ELF-1 (cell line): ENCODE results near the gene NRG4.
A peak's percentile ranks its signal among the peaks of the same experiment; 100 is the strongest.
"Not testable (repeated sequence)": the region's sequence is repeated elsewhere in the genome, so short reads cannot be mapped to it uniquely, and the experiment has no call there.

Experiments used
- DNase-seq: peaks from one replicate; pipeline ENCODE4 v3.0.0-alpha.2; 2016; ENCODE audit warnings: low read depth, low spot score

The NRG4 gene

DNA sequence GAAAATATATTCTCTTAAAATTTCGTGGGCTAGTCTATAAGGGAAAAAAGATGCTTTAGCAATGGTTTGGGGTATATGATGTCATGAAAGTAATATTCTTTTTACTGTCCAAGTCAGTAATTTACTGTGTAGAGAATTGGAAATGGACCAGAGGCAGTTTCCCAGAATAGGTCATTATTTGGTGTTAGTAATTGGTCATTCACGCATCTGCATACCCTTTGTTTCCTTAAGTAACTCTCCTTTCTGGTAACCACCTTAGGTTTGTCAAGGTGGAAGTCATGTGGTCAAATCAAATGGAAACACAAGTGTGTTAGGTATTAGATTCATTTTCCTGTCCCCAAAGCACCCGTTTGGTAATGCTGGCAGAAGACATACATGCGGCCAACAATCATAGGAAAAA lies 84.6 kb downstream of the NRG4 start:
- no peak for DNase-seq

DNA sequence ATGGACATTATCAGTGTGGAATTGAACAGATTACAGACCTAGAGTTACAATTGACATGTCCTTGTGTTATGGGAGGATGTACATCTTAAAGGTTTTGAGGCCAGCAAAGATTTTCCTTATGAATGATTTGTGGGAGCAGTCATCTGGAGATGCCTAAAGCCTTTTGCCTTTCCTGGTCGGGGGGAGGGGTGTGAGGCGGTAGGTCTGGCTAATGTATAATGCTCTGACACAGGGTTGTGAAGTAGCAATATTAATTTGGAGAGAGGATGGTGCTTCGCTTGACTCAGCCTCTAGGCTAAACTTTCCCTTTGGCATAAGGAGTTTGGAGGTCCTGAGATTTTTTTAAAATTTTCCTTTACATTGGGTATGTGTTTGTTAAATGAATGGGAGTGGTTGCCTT lies 85.3 kb downstream of the NRG4 start:
- no peak for DNase-seq

DNA sequence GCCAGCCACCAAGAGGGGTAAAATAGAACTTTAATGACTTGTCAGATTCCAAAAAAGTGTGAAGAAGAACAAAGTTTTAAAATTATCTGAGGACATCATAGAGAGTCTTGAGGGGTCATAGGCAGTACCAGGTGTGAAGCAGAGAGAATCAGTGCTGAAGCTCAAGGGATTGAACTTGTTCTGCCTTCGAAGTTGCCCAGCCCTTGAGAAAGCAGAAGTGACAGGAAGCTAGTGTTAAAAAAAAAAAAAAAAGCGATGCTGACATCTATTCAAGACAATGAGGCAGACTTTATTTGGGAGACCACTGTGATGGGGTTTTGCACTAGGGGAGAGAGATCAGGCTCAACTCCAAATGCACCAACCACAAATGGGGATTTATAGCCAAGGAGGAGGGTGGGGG lies 86.8 kb downstream of the NRG4 start:
- no peak for DNase-seq

DNA sequence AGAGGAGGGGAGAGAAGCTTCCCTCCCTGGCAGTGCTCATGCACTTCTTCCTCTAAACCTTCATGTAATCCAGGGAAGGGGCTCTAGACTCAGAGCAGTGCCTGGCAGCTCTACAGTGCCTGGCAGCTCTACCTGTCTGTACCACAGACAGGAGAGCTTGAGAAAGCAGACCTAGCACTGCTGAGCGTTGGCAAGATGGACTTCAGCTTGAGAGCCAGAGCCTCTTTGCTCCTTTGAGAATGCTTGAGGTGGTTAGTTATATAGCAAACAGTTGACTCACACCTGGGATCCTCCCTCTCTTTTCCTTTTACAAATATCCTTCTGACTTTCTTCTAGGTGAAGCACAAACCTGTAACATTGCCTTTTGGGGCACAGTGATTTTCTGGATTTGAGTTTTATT lies 87.6 kb downstream of the NRG4 start:
- no peak for DNase-seq

DNA sequence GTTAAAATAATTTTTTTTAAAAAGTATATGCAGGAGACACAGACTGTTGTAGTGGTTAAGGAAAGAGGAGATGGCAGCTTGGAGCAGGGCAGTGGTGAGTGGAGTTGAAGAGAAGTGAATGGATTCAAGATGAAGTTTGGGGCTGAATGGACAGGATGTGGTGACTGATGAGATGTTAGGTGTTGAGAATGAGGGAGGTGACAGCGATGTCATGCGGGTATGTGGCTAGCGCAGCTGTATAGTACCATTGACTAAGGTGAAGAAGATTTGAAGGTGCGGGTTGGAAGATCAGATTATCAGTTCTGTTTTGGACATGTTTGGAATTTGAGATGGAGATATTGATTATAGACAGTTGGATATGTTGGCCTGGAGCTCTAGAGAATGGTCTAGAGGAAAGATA lies 88.5 kb downstream of the NRG4 start:
- no peak for DNase-seq

DNA sequence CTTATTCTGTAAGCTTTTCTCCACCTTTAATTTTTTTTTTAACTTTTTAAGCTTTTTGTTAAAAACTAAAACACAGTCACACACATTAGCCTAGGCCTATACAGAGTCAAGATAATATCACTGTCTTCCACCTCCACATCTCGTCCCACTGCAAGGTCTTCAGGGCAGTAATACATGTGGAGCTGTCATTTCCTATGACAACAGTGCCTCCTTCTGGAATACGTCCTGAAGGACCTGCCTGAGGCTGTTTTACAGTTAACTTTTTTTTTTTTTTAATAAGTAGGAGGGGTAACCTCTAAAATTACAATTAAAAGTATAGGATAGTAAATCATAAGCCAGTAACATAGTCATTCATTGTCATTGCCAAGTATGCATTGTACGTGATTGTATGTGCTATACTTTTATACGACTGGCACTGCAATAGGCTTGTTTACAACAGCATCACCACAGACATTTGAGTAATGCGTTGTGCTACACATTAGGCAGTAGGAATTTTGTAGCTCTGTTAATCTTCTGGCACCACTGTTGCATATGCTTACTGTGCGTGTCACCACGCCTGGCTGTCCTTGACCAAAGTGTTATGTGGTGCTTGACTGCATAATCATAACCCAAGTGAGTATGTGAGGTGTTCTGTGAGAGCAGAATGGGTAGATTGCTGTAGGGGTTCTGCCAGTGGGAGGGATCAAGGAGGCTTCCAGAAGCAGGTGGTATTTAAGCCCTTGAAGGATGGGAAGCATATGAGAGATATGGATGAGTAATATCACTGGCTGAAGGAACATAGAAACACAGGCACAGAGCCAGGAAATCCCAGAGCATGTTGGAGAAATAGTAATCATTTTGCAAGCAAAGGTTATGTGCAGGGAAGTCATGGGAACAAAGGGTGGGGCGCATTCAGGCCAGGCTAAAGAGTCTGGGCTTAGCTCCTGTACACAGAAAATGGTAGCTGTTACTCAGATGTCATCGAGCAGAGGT lies 90.2 kb downstream of the NRG4 start:
- DNase-seq: peak; percentile 22

DNA sequence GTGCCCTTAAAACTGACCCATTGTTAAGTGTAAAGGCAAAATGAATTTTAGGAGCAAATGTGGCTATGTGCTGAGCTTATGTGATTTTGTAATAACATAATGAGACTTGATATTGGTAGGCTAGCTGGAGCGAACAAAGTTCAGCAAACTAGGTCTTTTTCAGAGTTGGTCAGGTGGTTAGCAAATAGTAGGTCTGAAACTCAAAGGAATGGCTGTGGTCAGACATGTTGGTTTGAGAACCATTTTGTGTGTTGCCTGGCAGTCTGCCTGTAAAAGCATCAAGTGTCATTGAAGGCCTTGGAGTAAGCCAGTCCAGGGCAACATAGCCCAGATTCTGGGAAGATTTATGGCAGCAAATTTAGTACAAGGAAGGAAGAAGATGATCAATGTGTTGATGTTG lies 92.1 kb downstream of the NRG4 start:
- no peak for DNase-seq

DNA sequence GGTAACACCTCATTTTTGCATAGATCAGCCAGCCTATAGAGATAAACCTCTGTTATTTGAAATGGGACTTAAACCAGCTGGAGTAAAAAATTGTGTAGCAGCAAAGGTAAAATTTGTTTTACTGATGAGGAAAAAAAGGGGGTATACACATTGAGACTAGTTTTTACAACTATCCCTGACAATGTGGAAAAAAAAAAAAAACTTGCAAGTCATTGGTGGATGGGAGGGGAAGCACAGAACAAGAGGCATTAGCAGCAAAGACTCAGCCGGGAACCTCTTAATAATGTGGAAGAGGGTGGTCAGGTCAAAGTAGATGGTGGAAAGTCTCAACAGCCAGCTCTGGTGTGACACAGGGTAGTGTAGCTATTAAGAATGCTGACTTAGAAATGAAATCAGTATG lies 94.1 kb downstream of the NRG4 start:
- DNase-seq: no peak

DNA sequence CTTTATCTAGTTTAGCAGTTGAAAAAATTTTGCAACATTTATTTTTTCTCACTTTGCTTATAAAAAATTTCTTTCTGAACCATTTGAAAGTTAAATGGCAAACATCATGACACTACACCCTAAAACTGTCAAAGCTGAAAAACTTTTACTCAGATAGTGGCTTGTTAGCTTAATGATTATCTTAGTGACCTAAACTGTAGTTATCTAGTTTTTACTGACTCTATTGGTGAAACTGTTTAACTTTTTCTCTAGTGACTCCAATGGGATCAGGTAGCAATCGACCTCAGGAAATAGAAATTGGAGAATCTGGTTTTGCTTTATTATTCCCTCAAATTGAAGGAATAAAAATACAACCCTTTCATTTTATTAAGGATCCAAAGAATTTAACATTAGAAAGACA lies 95.2 kb downstream of the NRG4 start:
- DNase-seq: no peak

DNA sequence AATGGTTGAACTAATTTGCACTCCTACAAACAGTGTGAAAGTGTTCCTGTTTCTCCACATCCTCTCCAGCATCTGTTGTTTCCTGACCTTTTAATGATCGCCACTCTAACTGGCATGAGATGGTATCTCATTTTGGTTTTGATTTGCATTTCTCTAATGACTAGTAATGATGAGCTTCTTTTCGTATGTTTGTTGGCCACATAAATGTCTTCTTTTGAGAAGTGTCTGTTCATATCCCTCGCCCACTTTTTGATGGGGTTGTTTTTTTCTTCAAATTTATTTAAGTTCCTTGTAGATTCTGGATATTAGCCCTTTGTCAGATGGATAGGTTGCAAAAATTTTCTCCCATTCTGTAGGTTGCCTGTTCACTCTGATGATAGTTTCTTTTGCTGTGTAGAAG lies 101.9 kb downstream of the NRG4 start:
- not testable (repeated sequence) for DNase-seq

DNA sequence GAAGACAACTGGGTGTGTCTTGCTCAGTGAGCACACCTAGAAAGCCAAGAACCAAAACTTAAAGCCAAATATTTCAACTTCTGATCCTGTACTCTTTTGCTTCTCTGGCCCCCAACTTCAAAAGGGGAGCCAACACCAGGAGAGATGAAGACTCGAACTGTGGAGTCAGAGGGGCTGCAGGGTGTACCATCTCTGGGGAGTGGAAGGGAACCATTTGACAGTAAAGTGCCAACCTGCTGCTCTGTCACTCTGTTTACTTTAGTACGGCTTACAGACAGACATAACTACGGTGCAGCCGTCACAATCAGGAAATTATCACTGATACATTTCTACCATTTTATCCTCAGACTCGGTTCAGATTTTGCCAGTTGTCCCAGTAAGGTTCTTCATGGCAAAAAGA lies 107.0 kb downstream of the NRG4 start:
- DNase-seq: no peak

DNA sequence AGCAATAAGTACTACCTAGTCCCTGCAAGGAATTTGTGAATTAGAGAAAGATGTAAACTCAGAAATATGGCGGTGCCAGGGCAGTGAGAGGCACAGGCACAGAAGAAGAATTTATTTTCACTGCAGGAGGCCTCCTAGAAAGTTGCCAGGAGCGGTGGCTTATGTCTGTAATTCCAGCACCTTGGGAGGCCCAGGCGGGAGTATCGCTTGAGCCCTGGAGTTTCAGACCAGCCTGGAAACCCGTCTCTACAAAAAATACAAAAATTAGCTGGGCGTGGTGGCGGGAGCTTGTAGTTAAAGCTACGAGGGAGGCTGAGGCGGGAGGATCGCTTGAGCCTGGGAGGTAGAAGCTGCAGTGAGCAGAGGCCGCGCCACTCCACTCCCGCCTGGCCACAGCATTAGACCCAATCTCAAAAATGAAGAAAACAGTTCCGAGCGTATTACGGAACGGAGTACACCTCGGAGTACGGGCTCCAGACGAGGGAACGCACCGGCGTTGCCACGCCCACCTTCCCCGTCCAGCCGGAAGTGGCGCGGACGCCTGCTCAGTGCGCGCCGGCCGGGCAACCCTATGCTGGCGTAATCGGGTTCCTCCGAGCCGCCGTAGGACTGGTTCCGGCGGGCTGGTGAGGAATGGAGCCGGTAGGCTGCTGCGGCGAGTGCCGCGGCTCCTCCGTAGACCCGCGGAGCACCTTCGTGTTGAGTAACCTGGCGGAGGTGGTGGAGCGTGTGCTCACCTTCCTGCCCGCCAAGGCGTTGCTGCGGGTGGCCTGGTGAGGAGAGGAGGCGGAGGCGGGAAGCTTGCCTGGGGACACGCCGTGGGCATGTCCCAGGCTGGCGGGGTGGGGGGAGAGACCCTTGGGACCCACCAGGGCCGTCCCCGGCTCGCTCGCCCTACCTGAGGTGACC lies 108.6 kb downstream of the NRG4 start, which contains the start of gene FBXO22:
Gene FBXO22, plus strand, starts transcription at position 548 of the 909 bp plus-strand sequence. Its CDS starts 86 bp downstream, at position 634.
- peak; percentile 96 for DNase-seq

DNA sequence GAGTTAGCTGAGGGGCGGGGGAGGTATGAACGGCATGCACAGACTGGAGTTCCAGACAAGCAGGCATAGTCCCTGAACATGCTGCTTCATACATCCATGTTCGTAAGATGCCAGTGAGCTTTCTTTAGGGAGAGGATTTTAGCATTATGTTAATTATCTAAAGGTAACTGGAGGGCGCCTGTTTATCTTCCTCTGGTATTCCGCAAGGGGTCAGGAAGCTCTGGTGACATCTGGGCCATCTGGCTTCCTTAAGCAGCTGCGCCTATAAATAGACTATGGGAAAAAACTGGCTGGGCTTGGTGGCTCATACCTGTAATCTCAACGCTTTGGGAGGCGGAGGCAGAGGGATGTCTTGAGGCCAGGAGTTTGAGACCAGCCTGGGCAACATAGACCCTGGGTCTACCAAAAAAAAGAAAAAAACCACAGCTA lies 110.1 kb downstream of the NRG4 start:
- DNase-seq: peak; percentile 94

DNA sequence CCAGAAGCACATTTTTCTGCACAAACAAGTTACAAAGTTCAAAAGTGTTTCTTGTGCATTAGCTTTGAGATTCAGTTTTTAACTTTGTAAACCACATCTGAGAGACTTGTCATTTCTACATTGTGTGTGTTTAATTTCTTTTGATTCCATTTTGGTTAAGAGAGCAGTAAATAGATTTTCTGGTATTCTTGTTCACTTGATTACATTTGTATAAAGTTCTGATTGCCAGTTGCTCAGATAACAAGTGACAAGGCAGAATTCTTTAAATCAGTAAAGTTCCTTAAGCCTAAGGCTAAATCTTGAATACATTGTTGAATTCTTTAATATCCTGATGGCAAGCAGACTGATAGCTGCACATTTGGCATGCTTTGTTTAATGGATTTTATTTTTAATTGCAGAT lies 111.6 kb downstream of the NRG4 start:
- no peak for DNase-seq

DNA sequence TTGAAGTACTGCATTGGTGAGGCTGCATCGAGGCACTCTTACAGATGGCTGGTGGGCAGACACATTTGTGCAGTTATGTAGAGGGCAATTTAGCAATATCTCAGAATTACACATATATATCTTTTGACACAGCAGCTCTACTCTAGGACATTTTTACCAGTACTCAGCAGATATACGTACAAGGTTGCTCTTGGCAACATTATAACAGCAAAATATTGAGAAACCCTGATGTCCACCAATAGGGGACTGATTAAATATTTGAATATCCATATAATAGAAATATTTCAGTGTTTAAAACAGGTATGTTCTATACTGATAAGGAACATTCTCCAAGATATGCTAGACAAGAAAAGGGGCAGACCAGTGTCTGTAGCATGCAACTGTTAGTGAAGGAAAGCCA lies 116.5 kb downstream of the NRG4 start:
- DNase-seq: no peak

DNA sequence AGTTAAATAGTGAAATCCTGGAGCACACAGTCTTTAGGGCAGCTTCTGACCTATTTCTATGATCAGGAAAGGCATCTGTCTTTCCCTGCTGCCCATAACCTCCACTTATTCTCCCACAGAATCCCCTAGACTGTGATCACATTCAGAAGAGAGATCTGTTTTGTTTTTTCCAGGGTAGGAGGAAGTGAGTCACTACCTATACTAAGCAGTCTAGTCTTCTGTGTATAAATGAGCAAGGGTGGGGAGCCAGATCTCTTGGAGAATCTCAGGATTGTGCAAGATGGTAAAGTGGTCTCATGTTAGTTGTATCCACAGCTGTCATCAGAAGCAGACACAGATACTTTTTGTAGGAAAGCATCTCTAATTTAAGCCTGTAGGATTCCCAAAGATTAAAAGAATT lies 120.3 kb downstream of the NRG4 start:
- DNase-seq: no peak
